GM12872 (cell line): ENCODE data around the gene ADGRG4.

Experiments
- CTCF ChIP-seq: IDR thresholded peaks from 3 replicates; pipeline ENCODE4 v1.5.1; 2011; ENCODE audit warnings: low read depth, mild to moderate bottlenecking, low read length, moderate library complexity; ENCODE audit not compliant: insufficient read depth

Gene ADGRG4

GRCh38 chrX:136271300-136271699 lies 29.5 kb upstream of the ADGRG4 start:
- no peak for TF ChIP-seq CTCF

GRCh38 chrX:136272325-136272724 lies 28.4 kb upstream of the ADGRG4 start:
- no peak for TF ChIP-seq CTCF

- TF ChIP-seq CTCF = no peak
Observed at GRCh38 chrX:136273986-136274385, 26.8 kb upstream of the ADGRG4 start.

GRCh38 chrX:136275553-136275952 lies 25.2 kb upstream of the ADGRG4 start:
- TF ChIP-seq CTCF = no peak

GRCh38 chrX:136291824-136292223 lies 8.9 kb upstream of the ADGRG4 start:
- no peak for TF ChIP-seq CTCF

GRCh38 chrX:136292656-136293055 lies 8.1 kb upstream of the ADGRG4 start:
- no peak for TF ChIP-seq CTCF

- no peak for TF ChIP-seq CTCF
Observed at GRCh38 chrX:136295380-136295779, 5.4 kb upstream of the ADGRG4 start.

- no peak for TF ChIP-seq CTCF
Observed at GRCh38 chrX:136303041-136303440, 2.3 kb downstream of the ADGRG4 start.
